HG02840 (cell line): Measurements from ENCODE around the gene LPP.
"Not testable (repeated sequence)": the region's sequence is repeated elsewhere in the genome, so short reads cannot be mapped to it uniquely, and the experiment has no call there.

Experiments used
- ATAC-seq: cut with Tn5 transposase; IDR thresholded peaks from one replicate; pipeline ENCODE4 v1.9.1; 2021; ENCODE audit warnings: mild to moderate bottlenecking, moderate library complexity, moderate number of reproducible peaks; ENCODE audit not compliant: unreplicated experiment, low FRiP score

The LPP gene, protein sequence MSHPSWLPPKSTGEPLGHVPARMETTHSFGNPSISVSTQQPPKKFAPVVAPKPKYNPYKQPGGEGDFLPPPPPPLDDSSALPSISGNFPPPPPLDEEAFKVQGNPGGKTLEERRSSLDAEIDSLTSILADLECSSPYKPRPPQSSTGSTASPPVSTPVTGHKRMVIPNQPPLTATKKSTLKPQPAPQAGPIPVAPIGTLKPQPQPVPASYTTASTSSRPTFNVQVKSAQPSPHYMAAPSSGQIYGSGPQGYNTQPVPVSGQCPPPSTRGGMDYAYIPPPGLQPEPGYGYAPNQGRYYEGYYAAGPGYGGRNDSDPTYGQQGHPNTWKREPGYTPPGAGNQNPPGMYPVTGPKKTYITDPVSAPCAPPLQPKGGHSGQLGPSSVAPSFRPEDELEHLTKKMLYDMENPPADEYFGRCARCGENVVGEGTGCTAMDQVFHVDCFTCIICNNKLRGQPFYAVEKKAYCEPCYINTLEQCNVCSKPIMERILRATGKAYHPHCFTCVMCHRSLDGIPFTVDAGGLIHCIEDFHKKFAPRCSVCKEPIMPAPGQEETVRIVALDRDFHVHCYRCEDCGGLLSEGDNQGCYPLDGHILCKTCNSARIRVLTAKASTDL

DNA sequence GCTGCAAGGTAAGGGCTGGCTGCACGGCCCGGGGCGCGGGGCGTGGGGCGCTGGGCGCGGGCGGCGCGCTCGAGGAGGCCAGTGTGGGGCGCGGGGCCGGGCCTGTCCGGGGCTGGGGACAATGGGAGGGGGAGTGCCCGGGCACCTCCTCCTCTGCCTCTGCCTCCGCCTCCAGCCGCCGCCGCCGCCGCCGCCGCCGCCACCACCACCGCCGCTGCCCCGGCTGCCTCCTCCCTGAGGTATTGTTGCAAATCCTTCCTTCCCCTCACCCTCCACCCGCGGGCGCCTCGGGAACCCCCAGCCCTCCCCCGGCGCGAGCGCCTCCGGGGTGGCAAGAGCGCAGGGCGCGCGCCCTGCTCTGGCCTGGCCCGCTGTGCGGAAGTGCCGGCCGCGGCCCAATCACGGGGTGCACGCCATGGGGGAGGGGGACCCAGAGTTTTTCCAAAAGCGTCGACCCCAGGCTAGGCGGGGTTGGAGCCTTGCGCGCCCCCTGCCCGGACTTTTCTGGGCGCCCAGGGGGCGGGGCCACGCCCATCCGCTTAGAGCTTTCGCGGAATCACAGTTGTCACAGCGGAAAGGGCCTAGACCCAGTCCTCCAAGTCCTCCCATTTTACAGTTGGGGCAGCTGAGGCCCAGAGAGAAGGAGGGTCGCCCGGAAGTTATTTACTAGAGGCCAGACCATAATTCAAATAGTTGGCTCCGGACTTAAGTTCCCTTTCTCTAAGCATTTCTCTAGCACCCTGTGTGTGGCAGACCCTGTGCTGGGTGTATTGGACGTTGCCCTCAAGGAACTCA, at the start of gene LPP:
LPP (plus strand) TSS at position 144 of the 795 bp plus-strand sequence. CDS start 251,964 bp downstream, outside the sequence.
- ATAC-seq = peak; percentile 73

DNA sequence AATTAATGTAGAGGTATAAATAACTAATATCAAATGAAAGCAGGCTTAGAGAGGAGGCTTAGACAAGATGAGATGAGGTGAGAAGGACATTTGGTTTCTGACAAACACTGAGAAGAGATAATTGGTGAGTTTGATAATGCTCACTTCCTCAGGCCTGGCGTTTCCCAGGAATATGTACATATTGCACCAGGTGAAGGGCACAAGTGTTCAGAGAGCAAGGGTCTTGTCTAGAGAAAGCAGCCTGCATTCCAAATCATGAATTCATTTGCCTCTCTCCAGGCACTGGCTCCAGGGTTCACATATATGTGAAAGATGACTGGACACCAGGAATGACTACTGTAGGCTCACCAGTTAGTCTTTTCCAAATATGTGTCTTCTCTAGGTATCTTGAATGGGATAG, 48.0 kb upstream of the LPP start:
- ATAC-seq = no peak

DNA sequence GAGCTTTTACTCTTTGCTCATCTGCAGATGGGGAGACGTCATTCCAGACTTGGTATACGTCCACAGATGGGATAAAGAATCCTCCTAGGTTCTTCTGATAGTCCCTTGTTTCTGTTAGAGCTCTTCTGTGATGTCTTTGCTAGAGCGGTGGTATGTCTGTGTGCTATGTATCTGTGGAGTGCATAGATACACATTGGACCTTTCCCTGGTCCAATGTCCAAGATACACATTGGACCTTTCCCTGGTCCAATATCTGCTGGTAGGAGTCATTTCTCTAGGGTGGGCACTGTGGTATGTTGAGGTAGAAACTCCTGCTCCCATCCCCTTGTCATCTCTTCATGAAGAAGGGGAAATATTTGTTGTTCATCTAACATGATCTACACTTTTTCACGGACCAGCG, 47.5 kb upstream of the LPP start:
- no peak for ATAC-seq

DNA sequence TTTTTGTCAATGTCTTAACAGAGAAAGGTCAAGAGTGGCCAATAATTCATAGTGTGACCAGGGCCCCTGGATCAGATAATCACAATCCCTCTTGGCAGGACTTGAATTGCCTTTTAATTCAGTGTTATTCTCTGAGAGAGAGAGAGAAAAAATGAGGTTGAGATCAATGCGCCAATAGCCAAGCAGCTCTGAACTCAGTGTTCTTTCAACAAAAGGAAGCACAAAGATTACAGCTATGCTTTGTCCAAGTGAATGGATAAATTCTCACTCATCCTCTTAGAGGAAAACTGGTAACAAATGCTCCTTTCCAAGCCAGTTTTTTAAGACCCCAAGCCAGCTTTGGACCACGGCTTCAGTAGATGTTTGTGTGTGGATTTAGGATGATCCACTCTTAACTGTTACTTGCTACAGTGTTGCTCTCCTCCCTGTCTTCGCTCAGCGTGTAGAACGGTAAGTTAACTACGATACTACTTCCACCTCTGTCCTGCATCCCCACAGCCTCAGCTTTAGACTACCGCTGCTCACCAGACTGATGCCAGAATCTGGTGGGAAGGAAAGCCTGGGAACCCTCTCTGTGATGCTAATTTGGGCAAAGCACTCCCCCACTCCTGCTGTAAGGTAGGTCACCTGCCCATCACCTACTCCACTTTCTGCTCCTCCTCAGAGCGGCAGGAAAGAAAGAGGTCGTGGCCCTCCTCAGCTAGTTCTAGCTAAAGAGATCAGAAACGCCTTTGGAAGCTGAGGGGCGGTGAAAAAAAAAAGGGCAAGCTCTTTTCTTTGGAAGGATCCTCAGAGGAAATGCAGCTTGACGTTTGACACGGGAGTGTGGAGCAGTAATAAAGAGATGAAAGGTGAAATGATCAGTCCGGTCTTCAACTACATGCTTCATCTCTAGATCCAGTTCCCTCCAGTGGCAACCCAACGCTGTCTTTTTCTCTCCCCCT, 46.8 kb upstream of the LPP start:
- ATAC-seq = no peak

DNA sequence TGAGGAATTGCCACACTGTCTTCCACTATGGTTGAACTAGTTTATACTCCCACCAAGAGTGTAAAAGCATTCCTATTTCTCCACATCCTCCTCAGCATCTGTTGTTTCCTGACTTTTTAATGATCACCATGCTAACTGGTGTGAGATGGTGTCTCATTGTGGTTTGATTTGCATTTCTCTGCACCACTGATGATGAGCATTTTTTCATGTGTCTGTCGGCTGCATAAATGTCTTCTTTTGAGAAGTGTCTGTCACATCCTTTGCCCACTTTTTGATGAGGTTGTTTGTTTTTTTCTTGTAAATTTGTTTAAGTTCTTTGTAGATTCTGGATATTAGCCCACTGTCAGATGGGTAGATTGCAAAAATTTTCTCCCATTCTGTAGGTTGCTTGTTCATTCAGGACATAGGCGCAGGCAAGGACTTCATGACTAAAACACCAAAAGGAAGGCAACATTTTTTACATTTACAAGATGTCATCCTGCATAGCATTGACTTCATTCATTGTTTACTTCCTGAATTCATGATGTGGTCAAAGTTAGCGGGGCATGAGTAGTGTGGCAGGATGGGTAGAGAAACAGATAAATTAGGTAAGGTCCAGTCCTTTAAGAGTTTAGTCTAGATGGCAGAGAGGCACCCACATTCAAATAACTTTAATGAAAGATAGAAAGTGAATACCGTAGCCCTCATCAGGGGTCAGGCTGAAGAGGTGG, 45.1 kb upstream of the LPP start:
- ATAC-seq = no peak

DNA sequence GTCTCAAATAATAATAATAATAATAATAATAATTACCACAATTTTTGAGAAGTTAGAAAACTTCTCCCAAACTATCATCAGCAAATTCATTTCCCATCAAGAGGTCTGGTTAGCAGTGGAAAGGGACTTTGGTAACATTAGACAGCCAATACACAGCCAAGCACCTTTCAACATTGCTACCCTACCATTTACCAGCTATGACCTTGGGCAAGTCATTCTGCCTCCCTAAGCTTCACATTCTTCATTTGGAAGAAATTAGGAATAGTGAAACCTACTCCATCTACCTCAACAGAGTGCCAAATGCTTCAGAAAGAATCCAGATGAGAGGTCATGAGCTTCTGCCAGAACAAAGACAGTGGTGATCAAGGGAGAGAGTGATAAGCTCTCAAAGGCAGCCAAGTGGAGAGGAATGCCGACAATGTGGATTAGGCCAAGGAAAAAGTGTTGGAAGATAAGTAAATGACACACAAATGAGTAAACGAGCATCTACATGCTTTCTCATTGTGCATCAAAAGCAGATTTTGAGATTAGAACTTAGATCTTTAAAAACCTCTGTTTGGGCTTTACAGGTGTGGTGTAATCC, 42.9 kb upstream of the LPP start:
- ATAC-seq = no peak

DNA sequence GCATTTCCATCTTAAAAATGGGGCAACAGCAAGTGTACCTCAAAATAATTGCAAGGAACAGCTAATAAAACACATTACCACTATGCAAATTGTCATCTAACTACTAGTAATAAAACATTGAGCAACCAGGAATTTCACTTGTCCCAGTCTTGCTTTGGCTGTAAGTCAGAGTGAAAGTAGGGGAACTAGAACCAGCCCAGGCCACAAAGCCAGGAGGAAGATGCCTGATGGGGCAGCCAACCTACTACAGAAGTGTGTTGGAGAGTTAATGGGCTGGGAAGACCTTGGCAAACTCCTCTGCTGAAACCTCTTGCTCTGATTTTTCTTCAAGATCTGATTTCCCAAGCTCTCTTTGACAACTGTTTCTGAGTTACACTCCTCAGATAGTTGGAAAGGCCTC, 40.2 kb upstream of the LPP start:
- no peak for ATAC-seq

DNA sequence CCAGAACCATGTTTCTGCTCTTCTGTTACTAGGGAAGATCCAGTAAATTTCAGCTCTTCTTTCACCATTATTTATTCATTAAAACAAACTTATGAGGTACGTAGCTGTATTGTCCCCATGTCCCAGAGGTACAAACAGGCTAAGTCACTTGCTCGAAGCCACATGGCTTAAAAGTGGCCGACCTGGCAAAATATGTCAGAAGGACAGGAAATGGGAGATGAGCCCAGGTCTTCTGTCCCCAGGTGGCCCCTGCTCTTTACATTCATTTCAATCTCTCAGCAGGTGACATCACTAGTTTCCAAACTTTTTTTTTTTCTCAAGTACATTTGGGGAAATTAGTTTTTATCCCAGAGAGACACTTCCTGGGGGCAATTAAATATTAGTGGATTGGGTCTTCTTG, 34.1 kb upstream of the LPP start:
- ATAC-seq = no peak

DNA sequence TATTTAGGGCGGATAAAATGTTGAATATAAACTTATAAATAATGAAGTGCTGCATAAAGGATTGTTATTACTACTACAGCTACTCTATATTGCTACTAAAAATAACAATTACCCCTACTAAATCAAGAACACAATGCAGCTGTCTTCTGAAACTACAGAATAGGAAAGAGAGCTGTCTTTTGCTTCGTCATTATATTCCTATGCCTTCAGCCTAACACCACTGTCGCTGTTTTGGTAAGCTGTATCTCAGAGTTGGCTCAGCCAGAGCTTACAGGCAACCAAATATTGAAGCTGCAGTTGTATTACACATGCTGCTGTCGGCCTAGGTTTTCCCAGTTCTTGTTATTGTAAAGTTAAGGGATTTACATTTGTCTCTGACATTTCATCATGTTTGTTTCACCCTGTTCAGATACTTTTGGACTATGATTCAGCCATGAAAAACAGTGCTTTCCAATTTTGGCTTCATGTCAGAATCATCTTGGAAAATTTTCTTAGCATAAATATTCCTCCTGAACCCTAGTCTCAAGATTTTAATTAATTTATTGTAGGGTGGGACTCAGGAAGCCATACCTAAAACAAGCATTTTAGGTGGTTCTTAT, 31.3 kb upstream of the LPP start:
- no peak for ATAC-seq

DNA sequence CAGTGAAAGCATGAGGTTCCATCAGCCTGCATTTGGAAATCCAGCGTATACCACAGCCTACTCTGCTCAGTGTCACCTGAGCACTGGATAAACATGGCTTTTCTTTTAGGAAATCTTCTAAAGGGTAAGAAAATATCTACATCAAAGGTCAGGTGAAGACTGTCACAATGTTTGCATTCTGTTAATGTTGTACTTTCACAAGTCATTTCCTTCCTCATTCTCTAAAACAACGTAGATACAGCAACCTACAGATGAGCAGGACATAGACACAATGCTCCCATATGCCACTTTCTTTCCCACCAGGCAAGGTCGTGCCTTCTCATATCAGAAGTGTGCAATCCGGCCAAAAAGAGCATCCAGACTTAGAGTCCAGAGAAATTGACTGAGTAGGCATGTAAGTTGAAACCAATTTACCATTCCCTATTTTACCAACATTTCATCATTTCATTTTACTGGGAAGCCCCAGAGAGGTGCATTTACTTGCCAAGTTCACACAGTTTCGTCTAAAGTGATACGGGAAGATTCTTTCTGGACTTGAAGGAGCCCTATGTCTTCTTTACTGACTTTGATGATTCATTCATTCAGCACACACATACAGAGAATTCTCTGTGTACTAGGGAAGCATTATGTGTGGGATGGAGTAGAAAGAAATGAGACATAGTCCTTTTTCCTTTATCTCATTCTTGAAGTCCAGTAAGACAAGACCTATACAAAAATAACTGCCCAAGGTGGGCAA, 30.6 kb upstream of the LPP start:
- ATAC-seq = no peak

DNA sequence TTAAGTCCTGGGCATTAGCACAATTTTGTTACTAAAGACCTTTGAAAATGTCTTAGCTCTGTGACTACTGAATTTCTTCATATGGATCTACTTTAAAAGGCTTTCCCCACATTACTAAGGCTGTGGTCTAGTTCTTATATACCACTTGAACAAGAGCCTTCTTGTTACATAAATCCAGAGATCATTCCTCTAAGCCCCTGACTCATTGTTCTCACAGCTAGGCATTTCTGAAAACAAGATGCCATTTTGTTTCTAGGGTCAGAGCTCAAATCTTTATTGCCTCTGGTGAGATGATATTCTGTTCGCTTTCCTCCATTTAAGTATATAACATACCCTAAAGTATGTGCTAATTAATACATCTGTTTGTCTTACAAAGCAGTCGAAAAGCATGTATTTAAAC, 29.8 kb upstream of the LPP start:
- no peak for ATAC-seq

DNA sequence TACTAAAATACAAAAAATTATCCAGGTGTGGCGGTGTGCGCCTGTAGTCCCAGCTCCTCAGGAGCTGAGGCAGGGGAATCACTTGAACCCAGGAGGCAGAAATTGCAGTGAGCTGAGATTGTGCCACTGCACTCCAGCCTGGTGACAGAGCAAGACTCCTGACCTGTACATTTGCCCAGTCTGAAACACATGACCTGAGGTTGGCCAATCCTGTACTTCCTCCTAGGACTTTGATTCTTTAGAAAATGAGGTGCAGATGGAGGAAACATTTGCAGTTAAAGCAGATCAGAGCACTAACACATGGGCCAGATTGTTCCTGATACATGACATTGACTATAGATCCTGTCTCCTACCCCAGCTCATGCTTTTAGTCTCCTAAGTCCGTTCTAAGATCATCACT, 28.9 kb upstream of the LPP start:
- ATAC-seq = no peak

DNA sequence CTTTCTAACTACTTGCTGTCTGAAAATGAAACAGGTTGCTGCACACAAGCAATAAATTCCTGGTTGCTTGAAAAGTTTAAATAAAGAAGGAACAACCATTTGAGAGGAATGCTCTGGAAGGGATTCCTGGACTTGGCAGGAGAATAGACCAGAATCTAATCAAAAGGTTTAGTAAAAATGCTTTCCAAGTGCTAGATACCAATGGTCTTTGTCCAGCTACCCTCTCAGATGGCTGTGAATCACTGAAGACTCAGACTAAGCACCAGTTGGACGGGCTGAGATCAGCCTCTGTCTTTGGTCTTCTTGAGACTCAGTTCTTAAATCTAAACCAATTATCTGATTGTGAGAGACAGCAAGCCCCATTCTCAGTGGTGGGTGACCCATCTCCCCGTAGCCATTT, 27.7 kb upstream of the LPP start:
- no peak for ATAC-seq

DNA sequence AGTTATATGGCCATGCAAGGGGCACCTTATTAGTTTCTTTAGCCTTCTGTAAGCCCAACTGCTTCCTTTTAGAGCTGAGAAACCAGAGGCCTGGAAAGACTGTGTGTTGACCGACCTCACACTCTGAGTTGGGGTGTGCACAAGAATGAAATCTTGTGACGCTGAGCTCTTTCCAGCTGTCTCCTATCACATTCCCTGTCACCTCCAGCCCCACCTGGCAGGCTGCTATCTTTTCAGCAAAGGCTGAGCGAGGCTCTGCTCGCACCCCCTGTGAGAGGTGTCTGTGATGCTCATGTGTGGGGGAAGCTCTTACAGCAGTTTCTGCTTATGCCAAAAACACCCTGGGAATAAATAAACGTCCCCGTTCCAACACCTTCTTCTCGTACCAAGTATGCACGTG, 27.0 kb upstream of the LPP start:
- ATAC-seq = no peak

DNA sequence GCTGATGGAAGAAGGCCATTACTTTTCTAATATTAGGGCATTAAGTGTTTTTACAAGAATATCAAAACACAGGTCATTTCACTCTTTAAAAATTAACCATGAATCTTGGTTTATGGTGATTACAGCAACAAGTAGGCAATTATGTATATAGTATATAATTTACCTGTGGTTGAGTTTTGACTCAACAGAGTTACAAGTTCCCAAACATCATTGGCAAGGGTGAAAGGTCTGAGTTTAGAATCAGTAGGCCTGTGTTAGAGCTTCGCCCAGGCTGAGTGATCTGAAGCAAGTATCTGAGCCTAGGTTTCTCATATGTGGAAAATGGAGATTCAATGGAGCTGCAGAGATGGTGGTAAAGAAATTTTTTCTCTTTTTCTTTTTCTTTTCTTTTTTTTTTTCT, 25.1 kb upstream of the LPP start:
- ATAC-seq = no peak

DNA sequence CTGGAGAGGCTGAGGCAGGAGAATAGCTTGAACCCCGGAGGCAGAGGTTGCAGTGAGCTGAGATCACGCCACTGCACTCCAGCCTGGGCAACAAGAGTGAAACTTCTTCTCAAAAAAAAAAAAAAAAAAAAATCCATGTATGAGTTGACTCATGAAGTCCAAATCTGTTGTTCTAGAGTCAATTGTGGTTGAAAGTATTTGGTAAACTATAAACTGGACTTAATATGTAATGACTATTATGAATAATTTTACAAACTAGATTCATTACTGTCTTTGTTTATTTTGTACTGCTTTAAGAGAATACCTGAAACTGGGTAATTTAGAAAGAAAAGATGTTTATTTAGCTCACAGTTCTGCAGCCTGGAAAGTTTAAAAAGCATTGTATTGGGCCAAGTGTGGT, 22.9 kb upstream of the LPP start:
- not testable (repeated sequence) for ATAC-seq

DNA sequence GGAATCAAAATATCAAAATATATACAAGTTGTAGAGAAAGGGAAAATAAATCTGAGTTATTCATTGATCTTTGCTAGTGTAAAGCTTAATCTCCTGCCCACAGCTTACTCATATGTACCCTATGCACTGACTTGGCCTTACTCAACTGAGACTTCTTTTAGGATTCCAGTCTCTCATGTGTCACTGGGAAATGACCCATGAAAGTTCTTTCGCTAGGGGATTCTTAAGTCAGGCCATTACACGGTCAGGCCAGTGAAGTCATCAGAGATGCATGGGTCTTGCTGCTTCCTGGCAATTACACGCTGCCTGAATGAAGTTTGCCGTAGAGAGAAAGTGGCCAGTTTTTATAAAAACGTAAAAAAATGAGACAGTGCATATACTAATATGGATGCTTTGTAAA, 20.7 kb upstream of the LPP start:
- ATAC-seq = no peak

DNA sequence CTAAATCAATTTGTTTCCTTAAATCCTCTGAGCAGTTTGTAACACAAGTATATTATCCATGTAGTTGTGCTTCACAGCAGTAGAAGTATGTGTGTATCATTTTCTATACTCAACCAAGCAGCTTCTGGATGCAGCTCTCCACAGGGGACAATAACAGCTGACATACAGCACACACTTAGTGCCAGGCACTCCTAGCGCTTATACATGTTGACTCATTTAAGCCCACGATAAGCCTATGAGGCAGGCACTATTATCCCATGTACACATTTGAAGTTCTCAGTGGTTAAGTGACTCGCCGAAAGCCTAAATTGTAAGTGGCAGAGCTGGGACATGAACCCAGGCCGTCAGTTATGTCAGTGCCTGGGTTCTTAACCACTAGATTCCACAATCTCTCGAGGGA, 20.3 kb upstream of the LPP start:
- no peak for ATAC-seq
